Measurements from ENCODE around the gene GLTP. TPM values are rescaled to one million over a fixed set of nuclear protein-coding genes. Genes with fewer than 3 reads are reported as not detected.

Gene GLTP
- total and polyA plus RNA-seq, 4 donors = 8.5 to 12.8 (median 8.7) TPM

DNA sequence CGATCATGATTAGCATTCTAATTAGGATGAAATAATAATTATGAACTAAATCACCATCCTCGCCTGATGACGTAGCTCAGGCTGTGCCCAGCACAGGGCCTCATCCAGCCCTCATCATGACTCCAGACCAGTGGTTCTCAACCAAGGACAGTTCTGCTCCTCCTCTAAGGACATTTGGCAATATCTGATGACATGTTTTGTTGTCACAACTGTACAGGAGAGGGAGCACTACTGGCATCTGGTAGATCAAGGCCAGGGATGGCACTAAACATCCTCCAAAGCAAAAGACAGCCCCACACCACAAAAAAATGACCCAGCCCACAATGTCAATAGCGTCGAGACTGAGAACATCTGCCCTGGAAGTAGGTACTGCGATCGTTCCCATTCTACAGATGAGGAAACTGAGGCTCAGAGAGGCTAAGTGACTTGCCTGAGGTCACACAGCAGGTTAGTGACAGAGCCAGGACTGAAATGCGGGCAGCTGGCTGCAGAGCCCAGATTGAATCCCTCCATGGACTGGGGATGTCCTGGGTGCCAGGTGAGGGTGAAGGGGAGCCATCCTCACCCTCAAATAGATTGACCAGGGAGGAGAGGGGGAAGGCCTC is 62.6 kb downstream of the GLTP start:
- no peak for TF ChIP-seq SP1 (IDR thresholded peaks at IDR 0.05)
- TF ChIP-seq, protein P1, sequence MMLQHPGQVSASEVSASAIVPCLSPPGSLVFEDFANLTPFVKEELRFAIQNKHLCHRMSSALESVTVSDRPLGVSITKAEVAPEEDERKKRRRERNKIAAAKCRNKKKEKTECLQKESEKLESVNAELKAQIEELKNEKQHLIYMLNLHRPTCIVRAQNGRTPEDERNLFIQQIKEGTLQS (IDR thresholded peaks at IDR 0.05) = no peak
- no peak for TF ChIP-seq NR2F2 (IDR thresholded peaks at IDR 0.05)
- TF ChIP-seq FOXA1 (IDR thresholded peaks at IDR 0.05) = no peak
- TF ChIP-seq, protein P2, sequence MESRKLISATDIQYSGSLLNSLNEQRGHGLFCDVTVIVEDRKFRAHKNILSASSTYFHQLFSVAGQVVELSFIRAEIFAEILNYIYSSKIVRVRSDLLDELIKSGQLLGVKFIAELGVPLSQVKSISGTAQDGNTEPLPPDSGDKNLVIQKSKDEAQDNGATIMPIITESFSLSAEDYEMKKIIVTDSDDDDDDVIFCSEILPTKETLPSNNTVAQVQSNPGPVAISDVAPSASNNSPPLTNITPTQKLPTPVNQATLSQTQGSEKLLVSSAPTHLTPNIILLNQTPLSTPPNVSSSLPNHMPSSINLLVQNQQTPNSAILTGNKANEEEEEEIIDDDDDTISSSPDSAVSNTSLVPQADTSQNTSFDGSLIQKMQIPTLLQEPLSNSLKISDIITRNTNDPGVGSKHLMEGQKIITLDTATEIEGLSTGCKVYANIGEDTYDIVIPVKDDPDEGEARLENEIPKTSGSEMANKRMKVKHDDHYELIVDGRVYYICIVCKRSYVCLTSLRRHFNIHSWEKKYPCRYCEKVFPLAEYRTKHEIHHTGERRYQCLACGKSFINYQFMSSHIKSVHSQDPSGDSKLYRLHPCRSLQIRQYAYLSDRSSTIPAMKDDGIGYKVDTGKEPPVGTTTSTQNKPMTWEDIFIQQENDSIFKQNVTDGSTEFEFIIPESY (IDR thresholded peaks at IDR 0.05) = no peak
- no peak for TF ChIP-seq TAF1 (conservative IDR thresholded peaks at IDR 0.05)
- TF ChIP-seq, protein P3, sequence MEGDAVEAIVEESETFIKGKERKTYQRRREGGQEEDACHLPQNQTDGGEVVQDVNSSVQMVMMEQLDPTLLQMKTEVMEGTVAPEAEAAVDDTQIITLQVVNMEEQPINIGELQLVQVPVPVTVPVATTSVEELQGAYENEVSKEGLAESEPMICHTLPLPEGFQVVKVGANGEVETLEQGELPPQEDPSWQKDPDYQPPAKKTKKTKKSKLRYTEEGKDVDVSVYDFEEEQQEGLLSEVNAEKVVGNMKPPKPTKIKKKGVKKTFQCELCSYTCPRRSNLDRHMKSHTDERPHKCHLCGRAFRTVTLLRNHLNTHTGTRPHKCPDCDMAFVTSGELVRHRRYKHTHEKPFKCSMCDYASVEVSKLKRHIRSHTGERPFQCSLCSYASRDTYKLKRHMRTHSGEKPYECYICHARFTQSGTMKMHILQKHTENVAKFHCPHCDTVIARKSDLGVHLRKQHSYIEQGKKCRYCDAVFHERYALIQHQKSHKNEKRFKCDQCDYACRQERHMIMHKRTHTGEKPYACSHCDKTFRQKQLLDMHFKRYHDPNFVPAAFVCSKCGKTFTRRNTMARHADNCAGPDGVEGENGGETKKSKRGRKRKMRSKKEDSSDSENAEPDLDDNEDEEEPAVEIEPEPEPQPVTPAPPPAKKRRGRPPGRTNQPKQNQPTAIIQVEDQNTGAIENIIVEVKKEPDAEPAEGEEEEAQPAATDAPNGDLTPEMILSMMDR (IDR thresholded peaks at IDR 0.05; ENCODE audit: low read depth, low read length, missing input control) = no peak
- TF ChIP-seq, protein P4, sequence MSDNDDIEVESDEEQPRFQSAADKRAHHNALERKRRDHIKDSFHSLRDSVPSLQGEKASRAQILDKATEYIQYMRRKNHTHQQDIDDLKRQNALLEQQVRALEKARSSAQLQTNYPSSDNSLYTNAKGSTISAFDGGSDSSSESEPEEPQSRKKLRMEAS (IDR thresholded peaks at IDR 0.05) = no peak
- TF ChIP-seq YY1 (IDR thresholded peaks at IDR 0.05) = no peak
- TF ChIP-seq JUND (IDR thresholded peaks at IDR 0.05) = no peak
- no peak for TF ChIP-seq RXRA (IDR thresholded peaks at IDR 0.05)
- no peak for TF ChIP-seq EGR1 (IDR thresholded peaks at IDR 0.05; ENCODE audit: low read depth in 2 of 2)
- no peak for TF ChIP-seq FOXA2 (IDR thresholded peaks at IDR 0.05)
- TF ChIP-seq HNF4A (conservative IDR thresholded peaks at IDR 0.05) = no peak
- no peak for TF ChIP-seq RAD21 (IDR thresholded peaks at IDR 0.05)
- TF ChIP-seq HNF4G (IDR thresholded peaks at IDR 0.05) = no peak
- Histone ChIP-seq H3K9me3 (ENCODE audit: control insufficient read depth in 4 of 4, low read length in 3 of 4) (no peaks in the 10 kb centered on the region), H3K9ac (ENCODE audit: low read depth in 1 of 2, low read length in 2 of 2) (no peak overlapping the region), H3K4me3 (ENCODE audit: low read depth in 1 of 3, low read length in 3 of 3) (no peak overlapping the region), H3K27ac (ENCODE audit: low read depth in 1 of 2, low read length in 2 of 2) (no peak overlapping the region), H3K4me1 (ENCODE audit: control insufficient read depth in 4 of 4, insufficient read depth in 4 of 4, low read length in 3 of 4) (peaks cover 0 to 13% (median 7%) of the 10 kb centered on the region in 4 donors), H3K27me3 (ENCODE audit: control insufficient read depth in 4 of 4, insufficient read depth in 4 of 4, low read length in 3 of 4) (no peaks in the 10 kb centered on the region), H3K36me3 (ENCODE audit: control insufficient read depth in 4 of 4, insufficient read depth in 3 of 4, low read depth in 1 of 4, low read length in 3 of 4) (peaks cover 0 to 19% (median 9%) of the 10 kb centered on the region in 4 donors)
- WGBS = 95% methylated on average over 8 of the region's 8 CpGs
- DNase-seq (ENCODE audit: low spot score) = no peak

DNA sequence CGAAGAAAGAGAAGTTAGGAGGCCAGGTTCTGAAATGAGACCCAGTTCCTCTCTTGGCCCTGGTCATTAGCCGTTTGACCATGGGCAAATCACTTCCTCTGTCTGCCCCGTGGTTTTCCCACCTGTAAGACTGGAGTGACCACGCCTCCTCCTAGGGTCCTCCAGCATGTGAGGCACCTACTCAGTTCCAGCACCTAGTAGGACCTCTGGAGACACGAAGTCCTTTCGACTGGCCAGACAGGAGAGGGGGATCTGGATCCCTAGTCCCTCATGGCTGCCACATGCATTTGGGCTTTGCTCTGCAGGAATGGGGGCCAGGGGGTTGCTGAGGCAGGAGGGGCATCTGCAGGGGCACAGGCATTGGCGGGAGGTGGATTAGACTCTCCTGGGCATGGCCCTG is 63.5 kb downstream of the GLTP start:
- Histone ChIP-seq H3K4me1 (ENCODE audit: control insufficient read depth in 4 of 4, insufficient read depth in 4 of 4, low read length in 3 of 4) (peaks cover 0 to 6% (median 3%) of the 10 kb centered on the region in 4 donors), H3K27ac (ENCODE audit: low read depth in 1 of 2, low read length in 2 of 2) (no peak overlapping the region), H3K9ac (ENCODE audit: low read depth in 1 of 2, low read length in 2 of 2) (no peak overlapping the region), H3K4me3 (ENCODE audit: low read depth in 1 of 3, low read length in 3 of 3) (no peak overlapping the region), H3K36me3 (ENCODE audit: control insufficient read depth in 4 of 4, insufficient read depth in 3 of 4, low read depth in 1 of 4, low read length in 3 of 4) (peaks cover 0 to 28% (median 12%) of the 10 kb centered on the region in 4 donors), H3K9me3 (ENCODE audit: control insufficient read depth in 4 of 4, low read length in 3 of 4) (no peaks in the 10 kb centered on the region), H3K27me3 (ENCODE audit: control insufficient read depth in 4 of 4, insufficient read depth in 4 of 4, low read length in 3 of 4) (no peaks in the 10 kb centered on the region)
- DNase-seq (ENCODE audit: low spot score) = no peak
- 88% methylated on average over 7 of the region's 7 CpGs for WGBS
- TF ChIP-seq, protein P2 (IDR thresholded peaks at IDR 0.05) = no peak
- TF ChIP-seq, protein P4 (IDR thresholded peaks at IDR 0.05) = no peak
- no peak for TF ChIP-seq YY1 (IDR thresholded peaks at IDR 0.05)
- TF ChIP-seq JUND (IDR thresholded peaks at IDR 0.05) = no peak
- TF ChIP-seq NR2F2 (IDR thresholded peaks at IDR 0.05) = no peak
- TF ChIP-seq HNF4G (IDR thresholded peaks at IDR 0.05) = no peak
- TF ChIP-seq SP1 (IDR thresholded peaks at IDR 0.05) = no peak
